ENCODE measurements around the gene RDH12. TPM values are rescaled to one million over a fixed set of nuclear protein-coding genes. Genes with fewer than 3 reads are reported as not detected.

Gene RDH12
- total RNA-seq, 2 donors from 2014 or later = 0.13 to 0.18 TPM

DNA sequence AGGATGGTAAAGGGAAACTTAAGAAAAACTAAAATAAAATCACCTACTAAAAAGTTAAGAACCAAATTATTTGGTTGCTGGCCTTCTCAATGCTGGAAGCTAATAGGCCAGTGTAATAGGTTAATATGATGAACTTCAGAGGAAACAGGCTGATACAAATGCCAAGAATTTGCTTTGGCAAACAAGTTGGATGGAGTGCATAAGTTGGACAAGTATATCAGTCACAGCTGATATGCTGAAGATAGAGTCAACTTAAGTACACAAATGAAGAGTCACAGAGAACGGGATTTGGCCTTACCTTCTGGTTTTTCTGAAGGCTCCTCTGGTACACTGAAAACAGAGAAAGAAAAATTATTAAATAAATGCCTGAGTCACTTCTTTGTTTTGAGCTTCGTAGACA is 66.5 kb downstream of the RDH12 start:
- no peak for DNase-seq
- H3K27me3 ChIP-seq (ENCODE audit: control insufficient read depth, insufficient read depth, low read length, poor library complexity, severe bottlenecking) = no peaks in the 10 kb centered on the region
- H3K4me1 ChIP-seq (ENCODE audit: control insufficient read depth, insufficient read depth, low read length) = no peaks in the 10 kb centered on the region
- Mint-ChIP-seq H3K27ac (no peak overlapping the region), H3K4me1 (no peaks in the 10 kb centered on the region), H3K36me3 (ENCODE audit: low read depth) (peaks cover 74% of the 10 kb centered on the region), H3K9me3 (no peaks in the 10 kb centered on the region), H3K4me3 (no peak overlapping the region), H3K27me3 (ENCODE audit: insufficient read depth) (no peaks in the 10 kb centered on the region)
- H3K36me3 ChIP-seq (ENCODE audit: control insufficient read depth, insufficient read depth, low read length) = peaks cover 87% of the 10 kb centered on the region
- H3K9me3 ChIP-seq (ENCODE audit: control insufficient read depth, low read length) = no peaks in the 10 kb centered on the region
- H3K4me3 ChIP-seq (ENCODE audit: low read length) = no peak overlapping the region
- no peak overlapping the region for H3K27ac ChIP-seq (ENCODE audit: low read depth, low read length)
- WGBS, 2 experiments (ENCODE audit: insufficient coverage in 1 of 2, insufficient read length in 1 of 2) = 96 to 100% methylated on average over 1 to 2 of the region's 2 CpGs
- no peak overlapping the region for H3K9ac ChIP-seq (ENCODE audit: extremely low read depth, low read length, poor library complexity, severe bottlenecking)
- TF ChIP-seq CTCF (conservative IDR thresholded peaks at IDR 0.05) = no peak

GRCh38 chr14:67773844-67774377 is 72.2 kb downstream of the RDH12 start:
- no peak overlapping the region for H3K9ac ChIP-seq (ENCODE audit: extremely low read depth, low read length, poor library complexity, severe bottlenecking)
- H3K36me3 ChIP-seq (ENCODE audit: control insufficient read depth, insufficient read depth, low read length) = peaks cover 94% of the 10 kb centered on the region
- H3K27me3 ChIP-seq (ENCODE audit: control insufficient read depth, insufficient read depth, low read length, poor library complexity, severe bottlenecking) = no peaks in the 10 kb centered on the region
- H3K9me3 ChIP-seq (ENCODE audit: control insufficient read depth, low read length) = no peaks in the 10 kb centered on the region
- Mint-ChIP-seq H3K36me3 (ENCODE audit: low read depth) (peaks cover 83% of the 10 kb centered on the region), H3K27ac (no peak overlapping the region), H3K27me3 (ENCODE audit: insufficient read depth) (no peaks in the 10 kb centered on the region), H3K4me1 (no peaks in the 10 kb centered on the region), H3K9me3 (no peaks in the 10 kb centered on the region), H3K4me3 (no peak overlapping the region)
- DNase-seq = no peak
- H3K4me1 ChIP-seq (ENCODE audit: control insufficient read depth, insufficient read depth, low read length) = no peaks in the 10 kb centered on the region
- H3K4me3 ChIP-seq (ENCODE audit: low read length) = no peak overlapping the region
- no peak overlapping the region for H3K27ac ChIP-seq (ENCODE audit: low read depth, low read length)
- 83 to 96% methylated on average over 4 to 5 of the region's 5 CpGs for WGBS, 2 experiments (ENCODE audit: insufficient coverage in 1 of 2, insufficient read length in 1 of 2)
- TF ChIP-seq CTCF (conservative IDR thresholded peaks at IDR 0.05) = no peak

DNA sequence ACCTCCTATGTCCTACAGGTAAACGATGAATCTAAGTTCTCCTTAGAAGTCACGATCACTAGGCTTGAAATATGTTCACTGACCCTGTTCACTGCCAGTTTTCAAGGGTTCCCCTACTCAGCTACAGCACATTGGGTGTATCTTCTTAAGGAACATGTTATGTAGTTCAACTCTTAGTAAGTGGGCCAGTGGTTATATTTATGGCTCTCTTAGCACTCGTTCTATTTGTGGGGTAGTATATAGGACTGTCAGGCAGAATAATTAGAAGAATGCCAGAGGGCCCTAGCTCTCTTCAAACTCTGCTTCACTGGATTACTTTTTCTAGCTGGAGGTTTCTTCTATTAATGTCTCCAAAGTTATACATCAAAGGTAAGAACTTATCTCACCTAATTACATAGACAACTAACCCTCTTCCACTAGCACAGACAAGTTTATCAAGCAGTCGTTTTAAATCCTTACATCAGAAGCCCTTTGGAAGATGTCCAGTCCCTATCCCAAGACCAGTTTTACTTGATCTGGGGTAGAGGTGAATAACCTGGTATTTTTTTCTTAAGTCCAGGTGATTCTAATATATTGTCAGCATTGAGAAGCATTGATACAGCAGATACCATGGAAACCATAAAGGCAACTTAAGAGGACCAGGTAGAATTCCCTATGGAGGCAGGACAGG is 75.1 kb downstream of the RDH12 start:
- Mint-ChIP-seq H3K9me3 (no peaks in the 10 kb centered on the region), H3K27ac (no peak overlapping the region), H3K36me3 (ENCODE audit: low read depth) (peaks cover 82% of the 10 kb centered on the region), H3K27me3 (ENCODE audit: insufficient read depth) (no peaks in the 10 kb centered on the region), H3K4me1 (no peaks in the 10 kb centered on the region), H3K4me3 (no peak overlapping the region)
- Histone ChIP-seq H3K4me1 (ENCODE audit: control insufficient read depth, insufficient read depth, low read length) (no peaks in the 10 kb centered on the region), H3K9me3 (ENCODE audit: control insufficient read depth, low read length) (no peaks in the 10 kb centered on the region), H3K9ac (ENCODE audit: extremely low read depth, low read length, poor library complexity, severe bottlenecking) (no peak overlapping the region), H3K4me3 (ENCODE audit: low read length) (no peak overlapping the region), H3K27me3 (ENCODE audit: control insufficient read depth, insufficient read depth, low read length, poor library complexity, severe bottlenecking) (no peaks in the 10 kb centered on the region), H3K36me3 (ENCODE audit: control insufficient read depth, insufficient read depth, low read length) (peaks cover 87% of the 10 kb centered on the region), H3K27ac (ENCODE audit: low read depth, low read length) (no peak overlapping the region)
- DNase-seq = no peak
- WGBS, 2 experiments (ENCODE audit: insufficient coverage in 1 of 2, insufficient read length in 1 of 2) = 80 to 90% methylated on average over 3 to 4 of the region's 4 CpGs
- TF ChIP-seq CTCF (conservative IDR thresholded peaks at IDR 0.05) = no peak

All from endodermal cell (in vitro differentiated cells).